Measurements from ENCODE around the gene SURF4.

Gene SURF4

GRCh38 chr9:133375724-133376654 is at the start of gene SURF4, which contains the start of gene STKLD1:
Gene SURF4 (minus strand): TSS chr9:133376060. CDS start chr9:133375969, 91 bp downstream.
Gene STKLD1 (plus strand): TSS chr9:133376366. CDS start chr9:133376474, 108 bp downstream.
- DNase-seq = peak; percentile 96

- DNase-seq = no peak
Measured at GRCh38 chr9:133425049-133425632, 49.3 kb upstream of the SURF4 start.

GRCh38 chr9:133424187-133424586 is 48.3 kb upstream of the SURF4 start:
- no peak for DNase-seq

- peak; percentile 5 for DNase-seq
Measured at GRCh38 chr9:133423216-133423615, 47.4 kb upstream of the SURF4 start.

- DNase-seq = no peak
Measured at GRCh38 chr9:133421615-133422542, 46.0 kb upstream of the SURF4 start, which contains the start of gene ADAMTS13. Gene ADAMTS13 (plus strand): TSS chr9:133422367. CDS start chr9:133422444, 77 bp downstream.

GRCh38 chr9:133420392-133420827 is 44.5 kb upstream of the SURF4 start:
- DNase-seq = no peak

GRCh38 chr9:133419005-133419404 is 43.1 kb upstream of the SURF4 start:
- no peak for DNase-seq

GRCh38 chr9:133417541-133418461 is 41.9 kb upstream of the SURF4 start, which contains the start of gene REXO4:
Gene REXO4 (minus strand): TSS chr9:133418010. CDS start chr9:133417844, 166 bp downstream.
- DNase-seq = peak; percentile 85

GRCh38 chr9:133415170-133415569 is 39.3 kb upstream of the SURF4 start:
- DNase-seq = no peak

GRCh38 chr9:133408042-133408441 is 32.2 kb upstream of the SURF4 start:
- DNase-seq = no peak

- peak; percentile 60 for DNase-seq
Measured at GRCh38 chr9:133406480-133407307, 30.8 kb upstream of the SURF4 start.

- DNase-seq = peak; percentile 1
Measured at GRCh38 chr9:133405508-133406438, 29.9 kb upstream of the SURF4 start.

- no peak for DNase-seq
Measured at GRCh38 chr9:133404454-133405002, 28.7 kb upstream of the SURF4 start.

- DNase-seq = no peak
Measured at GRCh38 chr9:133403766-133404453, 28.1 kb upstream of the SURF4 start.

- DNase-seq = no peak
Measured at GRCh38 chr9:133402689-133403088, 26.8 kb upstream of the SURF4 start.

GRCh38 chr9:133401588-133401987 is 25.7 kb upstream of the SURF4 start:
- DNase-seq = no peak

GRCh38 chr9:133400292-133400691 is 24.4 kb upstream of the SURF4 start:
- DNase-seq = no peak

GRCh38 chr9:133397895-133398294 is 22.0 kb upstream of the SURF4 start:
- DNase-seq = no peak

All from HCEC 1CT (cell line).